ENCODE data around the gene INPP5F. TPM values are rescaled to one million over a fixed set of nuclear protein-coding genes. Genes with fewer than 3 reads are reported as not detected.

The INPP5F gene
- total and polyA plus RNA-seq, 12 donors = 5.1 to 26.4 (median 10.5) TPM

GRCh38 chr10:119821182-119821581, 95.3 kb downstream of the INPP5F start:
- Histone ChIP-seq H3K9me3 (replicated peaks in 1 of 3) (no peaks in the 10 kb centered on the region), H3K36me3 (replicated peaks in 1 of 2) (no peaks in the 10 kb centered on the region), H3K27me3 (no peaks in the 10 kb centered on the region), H3K4me1 (replicated peaks in 1 of 2) (no peaks in the 10 kb centered on the region), H3K27ac (no peak overlapping the region), H3K4me3 (no peak overlapping the region)
- DNase-seq = no peak
- 65 to 78% (median 72%) methylated on average over 4 of the region's 4 CpGs for WGBS, 4 donors
- intact Hi-C loops (cut with DNase I) = no loop called here
- no peak for TF ChIP-seq POLR2A (IDR thresholded peaks at IDR 0.05)
- TF ChIP-seq, protein P1, sequence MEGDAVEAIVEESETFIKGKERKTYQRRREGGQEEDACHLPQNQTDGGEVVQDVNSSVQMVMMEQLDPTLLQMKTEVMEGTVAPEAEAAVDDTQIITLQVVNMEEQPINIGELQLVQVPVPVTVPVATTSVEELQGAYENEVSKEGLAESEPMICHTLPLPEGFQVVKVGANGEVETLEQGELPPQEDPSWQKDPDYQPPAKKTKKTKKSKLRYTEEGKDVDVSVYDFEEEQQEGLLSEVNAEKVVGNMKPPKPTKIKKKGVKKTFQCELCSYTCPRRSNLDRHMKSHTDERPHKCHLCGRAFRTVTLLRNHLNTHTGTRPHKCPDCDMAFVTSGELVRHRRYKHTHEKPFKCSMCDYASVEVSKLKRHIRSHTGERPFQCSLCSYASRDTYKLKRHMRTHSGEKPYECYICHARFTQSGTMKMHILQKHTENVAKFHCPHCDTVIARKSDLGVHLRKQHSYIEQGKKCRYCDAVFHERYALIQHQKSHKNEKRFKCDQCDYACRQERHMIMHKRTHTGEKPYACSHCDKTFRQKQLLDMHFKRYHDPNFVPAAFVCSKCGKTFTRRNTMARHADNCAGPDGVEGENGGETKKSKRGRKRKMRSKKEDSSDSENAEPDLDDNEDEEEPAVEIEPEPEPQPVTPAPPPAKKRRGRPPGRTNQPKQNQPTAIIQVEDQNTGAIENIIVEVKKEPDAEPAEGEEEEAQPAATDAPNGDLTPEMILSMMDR (IDR thresholded peaks at IDR 0.05) = no peak

- no peak overlapping the region for H3K4me3 ChIP-seq
- DNase-seq = no peak
- H3K36me3 ChIP-seq (replicated peaks in 1 of 2) = peaks cover 0 to 20% of the 10 kb centered on the region in 2 donors
- H3K27ac ChIP-seq = no peak overlapping the region
- intact Hi-C loops (cut with DNase I) = no loop called here
- H3K9me3 ChIP-seq (replicated peaks in 1 of 3) = no peaks in the 10 kb centered on the region
- TF ChIP-seq, protein P1 (IDR thresholded peaks at IDR 0.05) = no peak
- TF ChIP-seq POLR2A (IDR thresholded peaks at IDR 0.05) = no peak
- H3K27me3 ChIP-seq = no peaks in the 10 kb centered on the region
- no peaks in the 10 kb centered on the region for H3K4me1 ChIP-seq (replicated peaks in 1 of 2)
- WGBS, 4 donors = 82 to 87% (median 86%) methylated on average over 3 of the region's 3 CpGs
Observed at GRCh38 chr10:119824299-119824698, 98.4 kb downstream of the INPP5F start.

DNA sequence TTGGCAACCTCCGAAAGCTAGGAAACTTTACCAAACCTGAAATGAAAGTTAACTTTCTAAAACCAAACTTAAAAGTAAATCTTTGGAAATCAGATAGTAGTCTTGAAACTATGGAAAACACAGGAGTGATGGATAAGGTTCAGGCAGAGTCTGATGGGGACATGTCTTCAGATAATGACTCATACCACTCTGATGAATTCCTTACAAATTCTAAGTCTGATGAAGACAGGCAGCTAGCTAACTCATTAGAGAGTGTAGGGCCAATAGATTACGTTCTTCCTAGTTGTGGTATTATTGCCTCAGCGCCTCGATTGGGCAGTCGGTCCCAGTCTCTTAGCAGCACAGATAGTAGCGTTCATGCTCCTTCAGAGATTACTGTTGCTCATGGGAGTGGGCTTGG, 100.9 kb downstream of the INPP5F start:
- intact Hi-C loops (cut with DNase I) = no loop called here
- 93 to 96% (median 94%) methylated on average over 6 of the region's 6 CpGs for WGBS, 4 donors
- Histone ChIP-seq H3K27me3 (no peaks in the 10 kb centered on the region), H3K4me1 (replicated peaks in 1 of 2) (no peaks in the 10 kb centered on the region), H3K27ac (no peak overlapping the region), H3K36me3 (replicated peaks in 1 of 2) (peaks cover 0 to 42% of the 10 kb centered on the region in 2 donors), H3K9me3 (replicated peaks in 1 of 3) (no peaks in the 10 kb centered on the region), H3K4me3 (no peak overlapping the region)
- DNase-seq = no peak
- TF ChIP-seq, protein P1 (IDR thresholded peaks at IDR 0.05) = no peak
- no peak for TF ChIP-seq POLR2A (IDR thresholded peaks at IDR 0.05)

DNA sequence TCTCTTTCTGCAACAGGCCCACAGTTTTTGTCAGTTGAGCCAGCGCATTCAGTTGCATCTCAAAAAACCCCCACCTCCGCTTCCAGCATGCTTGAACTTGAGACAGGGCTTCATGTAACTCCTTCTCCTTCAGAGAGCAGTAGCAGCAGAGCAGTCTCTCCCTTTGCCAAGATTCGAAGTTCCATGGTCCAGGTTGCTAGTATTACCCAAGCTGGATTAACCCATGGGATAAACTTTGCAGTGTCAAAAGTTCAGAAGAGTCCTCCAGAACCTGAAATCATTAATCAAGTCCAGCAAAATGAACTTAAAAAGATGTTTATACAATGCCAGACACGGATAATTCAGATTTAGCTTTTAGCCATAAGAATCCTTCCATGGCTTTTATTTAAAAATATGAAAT, 101.6 kb downstream of the INPP5F start:
- DNase-seq = no peak
- Histone ChIP-seq H3K36me3 (replicated peaks in 1 of 2) (peaks cover 0 to 46% of the 10 kb centered on the region in 2 donors), H3K9me3 (replicated peaks in 1 of 3) (no peaks in the 10 kb centered on the region), H3K4me3 (no peak overlapping the region), H3K27ac (no peak overlapping the region), H3K27me3 (no peaks in the 10 kb centered on the region), H3K4me1 (replicated peaks in 1 of 2) (no peaks in the 10 kb centered on the region)
- TF ChIP-seq POLR2A (IDR thresholded peaks at IDR 0.05) = no peak
- TF ChIP-seq, protein P1 (IDR thresholded peaks at IDR 0.05) = no peak
- WGBS, 4 donors = 91 to 93% (median 93%) methylated on average over 4 of the region's 4 CpGs
- intact Hi-C loops (cut with DNase I) = no loop called here

All from adrenal gland (tissue), 12 donors.